ENCODE results near the gene LRRC46. TPM values are rescaled to one million over a fixed set of nuclear protein-coding genes. Genes with fewer than 3 reads are reported as not detected.
A peak's percentile ranks its signal among the peaks of the same experiment; 100 is the strongest.

LRRC46 gene
- total and polyA plus RNA-seq, 9 of the 15 experiments (the other 6 are each of a cell fraction or from before 2014, with no cell fraction given) = 0.39 to 1.4 (median 0.53) TPM; not detected in 1

DNA sequence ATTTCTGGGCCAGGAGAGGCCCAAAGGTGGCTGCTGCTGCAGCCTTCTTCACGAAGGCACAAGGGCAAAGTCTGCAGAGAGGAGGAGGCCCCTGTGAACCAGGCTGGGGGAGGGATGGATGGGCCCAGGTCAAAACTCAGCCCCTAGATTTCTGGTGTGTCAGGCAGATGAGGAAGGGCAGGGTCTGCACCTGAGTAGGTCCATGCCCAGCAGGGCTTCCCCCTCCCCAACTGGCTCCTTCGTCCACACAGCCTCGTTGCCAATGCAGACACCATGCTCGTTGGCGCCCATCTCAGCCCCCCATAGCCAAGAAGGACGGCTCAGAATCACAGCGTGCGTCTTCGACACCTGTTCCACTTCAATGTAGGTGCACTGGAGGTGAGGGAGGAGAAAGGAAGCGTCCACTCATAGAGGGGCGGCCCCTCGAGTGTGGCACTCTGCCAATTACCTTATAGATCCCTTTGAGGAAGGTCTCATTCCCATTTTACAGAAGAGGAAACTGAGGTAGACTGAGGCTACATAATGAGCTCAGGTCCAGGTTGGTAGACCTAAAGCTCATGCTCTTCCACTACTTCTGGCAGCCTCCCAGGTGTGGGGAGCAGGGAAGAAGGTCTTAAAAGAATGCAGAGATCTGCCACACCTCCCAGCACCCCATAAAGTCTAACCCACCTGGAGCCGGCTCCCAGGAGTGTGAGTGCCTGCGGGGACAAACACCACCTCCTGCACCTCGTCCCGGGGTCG lies 8.7 kb downstream of the LRRC46 start (continued):
- TF ChIP-seq, protein P1, sequence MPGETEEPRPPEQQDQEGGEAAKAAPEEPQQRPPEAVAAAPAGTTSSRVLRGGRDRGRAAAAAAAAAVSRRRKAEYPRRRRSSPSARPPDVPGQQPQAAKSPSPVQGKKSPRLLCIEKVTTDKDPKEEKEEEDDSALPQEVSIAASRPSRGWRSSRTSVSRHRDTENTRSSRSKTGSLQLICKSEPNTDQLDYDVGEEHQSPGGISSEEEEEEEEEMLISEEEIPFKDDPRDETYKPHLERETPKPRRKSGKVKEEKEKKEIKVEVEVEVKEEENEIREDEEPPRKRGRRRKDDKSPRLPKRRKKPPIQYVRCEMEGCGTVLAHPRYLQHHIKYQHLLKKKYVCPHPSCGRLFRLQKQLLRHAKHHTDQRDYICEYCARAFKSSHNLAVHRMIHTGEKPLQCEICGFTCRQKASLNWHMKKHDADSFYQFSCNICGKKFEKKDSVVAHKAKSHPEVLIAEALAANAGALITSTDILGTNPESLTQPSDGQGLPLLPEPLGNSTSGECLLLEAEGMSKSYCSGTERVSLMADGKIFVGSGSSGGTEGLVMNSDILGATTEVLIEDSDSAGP (CRISPR knock-in tag; IDR thresholded peaks at IDR 0.05) = 0 out of 2 replicates have a peak, but pooled peaks have one; percentile 41
- TF ChIP-seq SMAD1 (IDR thresholded peaks at IDR 0.05; ENCODE audit: low read depth, low read length, partially characterized antibody) (no peak), RBM25 (IDR thresholded peaks at IDR 0.05; ENCODE audit: low read depth, low read length, severe bottlenecking) (peak; percentile 74), EP400 (IDR thresholded peaks at IDR 0.05) (no peak), NCOR1 (IDR thresholded peaks at IDR 0.05) (no peak), BCOR (IDR thresholded peaks at IDR 0.05) (0 out of 2 replicates have a peak, but pooled peaks have one; percentile 68), CBX3 (IDR thresholded peaks at IDR 0.05; ENCODE audit: borderline replicate concordance in 1 of 2, low read length in 2 of 2) (no peak)
- TF ChIP-seq, protein P2, sequence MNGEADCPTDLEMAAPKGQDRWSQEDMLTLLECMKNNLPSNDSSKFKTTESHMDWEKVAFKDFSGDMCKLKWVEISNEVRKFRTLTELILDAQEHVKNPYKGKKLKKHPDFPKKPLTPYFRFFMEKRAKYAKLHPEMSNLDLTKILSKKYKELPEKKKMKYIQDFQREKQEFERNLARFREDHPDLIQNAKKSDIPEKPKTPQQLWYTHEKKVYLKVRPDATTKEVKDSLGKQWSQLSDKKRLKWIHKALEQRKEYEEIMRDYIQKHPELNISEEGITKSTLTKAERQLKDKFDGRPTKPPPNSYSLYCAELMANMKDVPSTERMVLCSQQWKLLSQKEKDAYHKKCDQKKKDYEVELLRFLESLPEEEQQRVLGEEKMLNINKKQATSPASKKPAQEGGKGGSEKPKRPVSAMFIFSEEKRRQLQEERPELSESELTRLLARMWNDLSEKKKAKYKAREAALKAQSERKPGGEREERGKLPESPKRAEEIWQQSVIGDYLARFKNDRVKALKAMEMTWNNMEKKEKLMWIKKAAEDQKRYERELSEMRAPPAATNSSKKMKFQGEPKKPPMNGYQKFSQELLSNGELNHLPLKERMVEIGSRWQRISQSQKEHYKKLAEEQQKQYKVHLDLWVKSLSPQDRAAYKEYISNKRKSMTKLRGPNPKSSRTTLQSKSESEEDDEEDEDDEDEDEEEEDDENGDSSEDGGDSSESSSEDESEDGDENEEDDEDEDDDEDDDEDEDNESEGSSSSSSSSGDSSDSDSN (IDR thresholded peaks at IDR 0.05; ENCODE audit: borderline replicate concordance in 1 of 2, low read depth in 2 of 2, low read length in 2 of 2) = 0 out of 4 replicates have a peak, but pooled peaks of 1 of the 2 experiments have one; percentile 6
- TF ChIP-seq, protein P3, sequence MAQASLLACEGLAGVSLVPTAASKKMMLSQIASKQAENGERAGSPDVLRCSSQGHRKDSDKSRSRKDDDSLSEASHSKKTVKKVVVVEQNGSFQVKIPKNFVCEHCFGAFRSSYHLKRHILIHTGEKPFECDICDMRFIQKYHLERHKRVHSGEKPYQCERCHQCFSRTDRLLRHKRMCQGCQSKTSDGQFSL (CRISPR knock-in tag; IDR thresholded peaks at IDR 0.05) = no peak
- TF ChIP-seq, protein P3 (tag; IDR thresholded peaks at IDR 0.05) = no peak
